HG03354 (cell line): ENCODE data around the gene OAF.
"Not testable (repeated sequence)": the region's sequence is repeated elsewhere in the genome, so short reads cannot be mapped to it uniquely, and the experiment has no call there.

Experiments
- ATAC-seq: cut with Tn5 transposase; IDR thresholded peaks from one replicate; pipeline ENCODE4 v1.9.1; 2021; ENCODE audit warnings: mild to moderate bottlenecking; ENCODE audit not compliant: unreplicated experiment, poor library complexity, severe bottlenecking

Gene OAF

GRCh38 chr11:120236169-120237107 lies 25.6 kb downstream of the OAF start:
- no peak for ATAC-seq

DNA sequence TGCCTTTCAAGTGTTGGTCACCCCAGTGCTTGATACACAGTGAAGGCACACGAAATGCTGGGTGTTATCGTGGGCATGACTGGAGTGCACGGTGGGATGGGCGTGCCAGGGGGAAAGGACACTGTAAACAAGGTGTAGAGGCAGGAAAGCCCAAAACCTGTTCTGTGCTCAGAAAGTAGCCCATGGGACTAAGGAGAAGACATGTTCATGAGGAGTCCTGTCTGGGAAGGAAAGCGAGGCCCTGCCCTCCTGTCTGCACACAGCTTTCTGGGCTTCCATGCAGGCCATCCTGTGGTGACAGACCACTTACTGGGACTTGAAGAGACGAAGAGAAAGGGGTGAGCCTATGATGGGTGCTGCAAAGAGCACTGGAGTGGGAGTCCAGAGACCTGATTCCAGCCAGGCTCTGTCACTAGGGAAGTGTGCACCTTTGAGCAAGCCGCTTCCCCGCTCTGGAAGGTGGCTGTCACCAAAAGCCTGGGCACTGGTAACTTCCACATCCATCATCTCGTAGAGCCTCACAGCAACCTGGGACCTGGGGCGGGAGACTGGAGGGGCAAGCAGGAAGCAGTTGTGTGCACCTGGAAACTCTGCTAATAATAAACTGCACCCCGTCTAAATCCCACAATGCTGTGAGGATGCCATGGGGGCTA lies 28.3 kb downstream of the OAF start:
- no peak for ATAC-seq

- no peak for ATAC-seq
These were observed 29.1 kb downstream of the OAF start, which contains the start of gene POU2F3 for GRCh38 chr11:120239713-120240640. Gene POU2F3, plus strand, starts transcription at chr11:120240140. Its CDS starts 204 bp downstream, at chr11:120240344.

DNA sequence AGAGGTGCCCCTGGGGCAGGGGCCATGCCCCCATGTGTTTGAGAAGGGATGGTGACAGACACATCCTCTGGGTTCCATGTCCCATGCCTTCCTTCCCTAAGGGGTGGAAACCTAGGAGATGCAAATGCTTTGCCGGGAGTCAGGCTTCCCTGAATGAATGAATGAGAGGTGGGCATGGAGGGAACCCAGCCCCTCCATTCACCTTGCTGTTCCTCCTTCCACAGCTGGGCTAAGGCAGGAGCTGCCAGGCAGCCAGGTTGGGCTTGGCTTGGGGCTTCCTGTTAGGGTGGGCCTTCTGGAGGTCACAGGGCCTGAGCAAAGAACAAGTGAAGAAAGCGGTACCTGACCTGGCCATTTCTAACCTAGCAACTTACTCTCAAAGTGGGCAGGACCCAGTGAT lies 30.0 kb downstream of the OAF start:
- ATAC-seq = no peak

DNA sequence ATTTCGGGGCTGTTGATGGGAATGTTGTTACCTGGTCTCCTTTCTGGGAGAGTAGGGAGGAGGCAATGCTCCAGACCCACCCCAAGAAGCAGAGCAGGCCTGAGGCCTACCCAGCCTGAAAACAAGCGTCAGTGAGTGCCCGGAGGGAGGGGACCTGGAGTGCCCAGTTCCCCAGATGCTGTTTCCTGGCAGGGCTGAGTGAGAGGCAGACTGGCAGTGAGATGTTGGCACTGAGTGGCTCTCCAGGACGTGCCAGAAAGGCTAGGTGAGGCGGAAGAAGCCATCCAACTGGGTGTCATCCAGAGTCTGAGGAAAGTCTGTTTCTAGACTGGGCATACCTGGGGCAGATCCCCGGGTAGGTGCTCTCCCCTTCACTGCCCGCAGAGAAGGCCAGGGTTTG lies 30.4 kb downstream of the OAF start:
- ATAC-seq = no peak

- no peak for ATAC-seq
These were observed 32.4 kb downstream of the OAF start for GRCh38 chr11:120243221-120243620.

DNA sequence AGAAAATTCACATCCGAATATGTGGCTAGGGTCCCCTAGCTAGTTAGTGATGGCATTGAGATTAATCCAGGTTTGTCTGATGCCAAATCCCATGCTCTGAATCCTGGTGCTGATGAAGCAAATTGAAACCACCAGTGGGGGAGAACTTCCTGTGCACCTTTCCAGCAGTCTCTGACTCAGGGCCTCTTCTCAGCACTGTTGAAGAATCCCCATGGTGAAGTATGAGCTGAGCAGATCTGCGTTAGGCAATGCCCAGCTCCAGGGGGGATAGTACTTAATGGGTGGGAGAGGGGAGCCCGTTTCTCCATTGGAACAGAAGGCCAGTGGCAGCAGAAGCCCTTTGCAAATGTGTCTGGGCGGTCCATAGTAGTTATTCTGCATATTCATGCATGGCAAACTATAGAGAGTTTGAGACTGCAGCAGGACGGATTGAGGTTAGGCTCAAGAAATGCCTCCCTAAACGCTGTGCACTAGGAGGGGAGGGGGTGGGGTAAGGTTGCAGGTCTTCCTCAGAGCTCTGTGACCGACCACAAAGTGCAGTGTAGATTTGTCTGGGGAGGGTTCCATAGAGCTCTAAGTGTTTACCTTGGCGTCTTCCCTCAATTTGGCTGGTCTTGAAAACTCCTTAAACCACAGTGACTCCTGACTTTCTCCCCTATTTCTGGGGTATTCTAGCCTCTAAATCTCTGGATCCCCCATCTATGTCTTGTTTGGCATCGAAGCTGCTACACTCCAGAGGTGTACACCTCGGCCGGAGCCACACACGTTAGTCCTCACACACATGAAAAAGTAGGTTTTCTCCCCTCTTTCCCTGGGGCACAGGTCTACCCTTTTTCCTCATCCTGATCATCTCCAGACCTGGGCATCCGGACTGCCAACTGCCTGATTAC lies 33.9 kb downstream of the OAF start:
- no peak for ATAC-seq

DNA sequence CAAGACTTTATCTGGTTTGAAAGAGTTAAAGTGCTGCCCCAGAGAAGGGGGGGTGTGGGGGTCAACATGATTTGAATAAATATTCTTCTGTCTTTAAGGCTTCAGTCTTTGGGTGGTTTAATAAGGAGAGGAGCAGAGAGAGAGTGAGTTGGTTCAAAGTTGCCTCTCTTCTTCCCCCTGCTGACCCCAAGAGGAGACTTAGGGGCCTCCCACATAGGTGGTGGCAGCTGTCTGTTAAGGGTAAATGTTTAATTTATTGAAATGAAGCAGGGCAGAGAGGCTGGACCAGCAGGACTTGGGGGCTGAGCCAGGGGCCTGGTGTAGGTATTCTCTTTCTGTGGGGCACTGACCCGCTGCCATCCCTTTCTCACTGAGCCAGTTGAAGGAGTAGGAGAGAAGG lies 34.6 kb downstream of the OAF start:
- no peak for ATAC-seq

DNA sequence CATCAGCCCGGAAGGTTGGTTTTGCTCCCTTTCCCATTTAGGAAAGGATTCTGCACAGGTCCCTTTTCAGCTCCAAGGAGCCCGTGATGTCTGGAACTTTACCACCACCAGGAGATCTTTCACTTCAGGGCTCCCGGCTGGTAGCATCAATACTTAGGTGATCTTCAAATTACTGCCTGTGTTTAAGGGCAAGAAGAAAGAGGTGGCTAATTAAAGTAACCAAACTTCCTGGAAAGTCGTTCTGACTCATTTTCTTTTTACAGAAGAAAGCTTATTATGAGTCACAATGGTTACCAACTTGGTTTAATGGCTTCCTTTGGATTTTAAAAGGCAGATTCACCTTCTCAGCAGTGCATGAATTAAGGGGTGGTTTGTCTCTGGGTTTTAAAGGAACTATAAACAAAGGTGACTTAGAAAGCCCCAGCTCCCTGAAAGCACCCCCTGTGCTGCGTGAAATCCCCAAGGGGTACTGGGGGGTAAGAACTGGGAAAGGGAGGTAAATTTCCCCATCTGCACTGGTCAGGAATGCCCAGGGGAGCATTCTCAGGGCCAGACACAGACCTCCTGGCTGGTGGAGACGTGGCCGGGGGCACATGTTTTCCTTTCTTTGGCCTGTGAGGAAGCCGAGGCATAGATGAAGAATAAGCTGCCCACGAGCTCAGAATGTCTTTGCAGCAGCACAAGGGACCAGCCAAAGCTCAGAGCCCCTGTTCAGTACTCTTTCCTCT lies 37.9 kb downstream of the OAF start:
- ATAC-seq = peak; percentile 79

GRCh38 chr11:120249279-120250262 lies 38.7 kb downstream of the OAF start:
- ATAC-seq = no peak

- ATAC-seq = not testable (repeated sequence)
These were observed 42.5 kb downstream of the OAF start for GRCh38 chr11:120253377-120253776.

DNA sequence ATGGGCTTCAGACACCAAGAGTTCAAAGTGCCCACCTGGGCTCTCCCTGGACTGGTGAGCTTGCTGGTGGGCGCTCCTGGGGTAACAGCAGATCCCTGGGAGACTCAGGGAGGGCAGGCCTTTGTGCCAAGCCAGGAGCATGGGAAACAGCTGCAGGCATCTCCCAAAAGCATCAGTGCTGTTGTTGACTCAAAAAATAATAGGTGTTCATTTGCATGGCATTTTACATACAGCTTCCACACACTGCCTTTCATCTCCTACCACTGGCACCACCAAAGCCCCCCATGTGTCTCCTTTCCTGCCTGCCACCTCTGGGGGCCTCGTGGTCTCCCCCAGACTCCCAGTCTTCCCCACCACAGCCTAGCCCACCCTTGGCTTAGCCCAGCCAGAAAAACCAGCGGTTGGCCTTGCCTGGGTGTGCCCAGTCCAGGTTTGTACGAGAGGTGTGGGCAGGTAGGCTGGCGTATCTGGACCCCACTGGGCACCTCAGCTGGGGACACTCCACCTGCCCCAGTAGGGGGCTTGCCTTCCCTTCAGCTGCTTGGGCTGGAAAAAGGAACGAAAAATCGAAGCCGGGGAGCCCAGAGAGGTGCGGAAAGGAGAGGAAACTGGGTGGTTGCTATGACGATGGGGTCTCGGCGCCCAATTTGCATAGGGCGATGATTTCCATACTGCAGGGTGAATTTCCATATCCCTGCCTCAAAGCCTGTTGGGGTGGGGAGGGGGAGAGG lies 44.1 kb downstream of the OAF start:
- peak; percentile 87 for ATAC-seq

DNA sequence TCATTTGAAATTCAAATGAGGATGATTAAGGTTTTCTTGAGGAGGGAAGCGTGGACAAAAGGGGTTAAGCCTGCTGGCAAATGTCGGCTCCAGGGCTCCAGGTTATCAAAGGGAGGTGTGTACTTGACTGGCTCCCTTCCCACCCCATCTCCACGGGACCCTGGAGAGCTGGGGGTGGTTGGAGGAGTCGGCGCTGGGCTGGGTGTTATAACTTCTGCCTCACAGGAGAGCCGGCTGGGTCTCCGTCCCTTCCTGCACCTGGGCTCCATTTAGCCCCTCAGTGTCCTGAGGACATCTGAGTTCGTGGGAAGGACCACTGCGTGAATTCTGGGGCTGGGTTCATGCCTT lies 44.7 kb downstream of the OAF start:
- peak; percentile 34 for ATAC-seq

DNA sequence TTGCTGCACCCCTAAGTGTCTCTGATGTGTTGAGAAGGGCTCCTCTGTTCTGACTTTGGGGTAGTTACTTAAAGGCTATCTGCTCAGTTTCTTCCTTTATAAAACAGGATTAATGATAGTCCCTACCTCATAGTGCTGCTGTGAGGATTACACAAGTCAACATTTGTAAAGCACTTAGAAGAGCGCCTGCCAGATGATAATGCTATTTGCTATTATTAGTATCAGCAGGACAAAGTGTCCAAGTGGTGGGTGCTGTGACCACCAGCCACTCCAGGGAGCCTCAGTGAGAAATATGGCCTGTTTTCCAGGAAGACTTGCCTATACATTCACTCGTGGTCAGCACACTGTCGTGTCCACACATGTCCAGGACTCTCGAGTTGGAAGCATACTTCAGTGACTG lies 45.3 kb downstream of the OAF start:
- no peak for ATAC-seq

DNA sequence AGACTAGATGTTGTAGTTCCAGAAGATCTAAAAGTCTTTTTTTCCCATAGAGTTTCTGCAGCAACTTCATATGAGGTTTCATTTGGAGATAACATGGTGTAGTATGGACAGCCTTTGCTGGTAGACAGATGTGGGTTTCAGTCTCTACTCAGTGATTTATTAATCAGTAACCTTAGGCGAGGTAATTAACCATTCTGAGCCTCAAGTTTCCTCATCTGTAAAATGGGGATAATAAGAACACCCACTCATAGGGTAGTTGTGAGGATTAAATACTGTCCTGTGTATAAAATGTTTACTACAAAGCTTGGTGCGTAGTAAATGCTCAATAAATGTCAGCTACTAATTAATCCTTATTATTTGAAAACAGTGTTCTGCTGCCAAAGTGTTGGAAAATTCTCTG lies 45.9 kb downstream of the OAF start:
- no peak for ATAC-seq

GRCh38 chr11:120257346-120257745 lies 46.5 kb downstream of the OAF start:
- no peak for ATAC-seq

- ATAC-seq = no peak
These were observed 47.8 kb downstream of the OAF start for GRCh38 chr11:120258661-120259060.
